ENCODE results near the gene MATN3. TPM values are rescaled to one million over a fixed set of nuclear protein-coding genes. Genes with fewer than 3 reads are reported as not detected.

MATN3 gene
- polyA plus RNA-seq, 1 of the 3 experiments (the other 2 are of a cell fraction), result 5.9 TPM

GRCh38 chr2:20016346-20016745 is 3.9 kb upstream of the MATN3 start:
- H4K20me1 ChIP-seq (ENCODE audit: insufficient read depth), result no peaks in the 10 kb centered on the region
- H3K4me2 ChIP-seq, result no peak overlapping the region
- H3K27me3 ChIP-seq (ENCODE audit: insufficient read depth), result no peaks in the 10 kb centered on the region
- H3K79me2 ChIP-seq (ENCODE audit: insufficient read depth), result no peaks in the 10 kb centered on the region
- ChIA-PET CTCF (interaction anchor here (0.7 to 9.7 kb wide), 36 partner anchors 7 to 363 kb away, joined by 3 to 233 read pairs (median 12); partner anchors contain the start of genes LAPTM4A, SDC1 and WDR35), POLR2A (no interaction called here)
- H3K4me1 ChIP-seq (ENCODE audit: control insufficient read depth in 1 of 2, insufficient read depth in 2 of 2, low read depth in 1 of 2, low read length in 1 of 2), result peaks cover 0 to 12% of the 10 kb centered on the region in 2 experiments; a peak in 2 of 4 replicates
- H2AFZ ChIP-seq (ENCODE audit: low read depth), result no peak overlapping the region
- H3K36me3 ChIP-seq (replicated peaks in 1 of 2; ENCODE audit: control insufficient read depth in 1 of 2, insufficient read depth in 2 of 2, low read length in 1 of 2), result no peaks in the 10 kb centered on the region
- H3K4me3 ChIP-seq (ENCODE audit: low read depth in 2 of 2, low read length in 1 of 2), result no peak overlapping the region
- H3K9me2 ChIP-seq, result no peaks in the 10 kb centered on the region
- H3K27ac ChIP-seq (ENCODE audit: low read depth in 2 of 2, low read length in 1 of 2), result no peak overlapping the region
- H3F3A ChIP-seq (replicated peaks; ENCODE audit: insufficient read depth), result peaks cover 4% of the 10 kb centered on the region
- no peak for DNase-seq
- no peaks in the 10 kb centered on the region for H3K9me3 ChIP-seq
- no peak overlapping the region for H3K9ac ChIP-seq
- TF ChIP-seq MXI1 (IDR thresholded peaks at IDR 0.05; ENCODE audit: low read depth, low read length), result no peak
- no peak for TF ChIP-seq TCF12 (IDR thresholded peaks at IDR 0.05)
- TF ChIP-seq, protein P1, sequence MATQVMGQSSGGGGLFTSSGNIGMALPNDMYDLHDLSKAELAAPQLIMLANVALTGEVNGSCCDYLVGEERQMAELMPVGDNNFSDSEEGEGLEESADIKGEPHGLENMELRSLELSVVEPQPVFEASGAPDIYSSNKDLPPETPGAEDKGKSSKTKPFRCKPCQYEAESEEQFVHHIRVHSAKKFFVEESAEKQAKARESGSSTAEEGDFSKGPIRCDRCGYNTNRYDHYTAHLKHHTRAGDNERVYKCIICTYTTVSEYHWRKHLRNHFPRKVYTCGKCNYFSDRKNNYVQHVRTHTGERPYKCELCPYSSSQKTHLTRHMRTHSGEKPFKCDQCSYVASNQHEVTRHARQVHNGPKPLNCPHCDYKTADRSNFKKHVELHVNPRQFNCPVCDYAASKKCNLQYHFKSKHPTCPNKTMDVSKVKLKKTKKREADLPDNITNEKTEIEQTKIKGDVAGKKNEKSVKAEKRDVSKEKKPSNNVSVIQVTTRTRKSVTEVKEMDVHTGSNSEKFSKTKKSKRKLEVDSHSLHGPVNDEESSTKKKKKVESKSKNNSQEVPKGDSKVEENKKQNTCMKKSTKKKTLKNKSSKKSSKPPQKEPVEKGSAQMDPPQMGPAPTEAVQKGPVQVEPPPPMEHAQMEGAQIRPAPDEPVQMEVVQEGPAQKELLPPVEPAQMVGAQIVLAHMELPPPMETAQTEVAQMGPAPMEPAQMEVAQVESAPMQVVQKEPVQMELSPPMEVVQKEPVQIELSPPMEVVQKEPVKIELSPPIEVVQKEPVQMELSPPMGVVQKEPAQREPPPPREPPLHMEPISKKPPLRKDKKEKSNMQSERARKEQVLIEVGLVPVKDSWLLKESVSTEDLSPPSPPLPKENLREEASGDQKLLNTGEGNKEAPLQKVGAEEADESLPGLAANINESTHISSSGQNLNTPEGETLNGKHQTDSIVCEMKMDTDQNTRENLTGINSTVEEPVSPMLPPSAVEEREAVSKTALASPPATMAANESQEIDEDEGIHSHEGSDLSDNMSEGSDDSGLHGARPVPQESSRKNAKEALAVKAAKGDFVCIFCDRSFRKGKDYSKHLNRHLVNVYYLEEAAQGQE (IDR thresholded peaks at IDR 0.05; ENCODE audit: low read depth, low read length), result no peak
- TF ChIP-seq GATA2 (CRISPR knock-in tag; IDR thresholded peaks at IDR 0.05), result no peak
- TF ChIP-seq, protein P2, sequence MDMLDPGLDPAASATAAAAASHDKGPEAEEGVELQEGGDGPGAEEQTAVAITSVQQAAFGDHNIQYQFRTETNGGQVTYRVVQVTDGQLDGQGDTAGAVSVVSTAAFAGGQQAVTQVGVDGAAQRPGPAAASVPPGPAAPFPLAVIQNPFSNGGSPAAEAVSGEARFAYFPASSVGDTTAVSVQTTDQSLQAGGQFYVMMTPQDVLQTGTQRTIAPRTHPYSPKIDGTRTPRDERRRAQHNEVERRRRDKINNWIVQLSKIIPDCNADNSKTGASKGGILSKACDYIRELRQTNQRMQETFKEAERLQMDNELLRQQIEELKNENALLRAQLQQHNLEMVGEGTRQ (IDR thresholded peaks at IDR 0.05; ENCODE audit: borderline replicate concordance, low read depth, low read length), result no peak
- TF ChIP-seq RXRA (IDR thresholded peaks at IDR 0.05; ENCODE audit: borderline replicate concordance, low read depth), result no peak
- TF ChIP-seq FOSL2 (IDR thresholded peaks at IDR 0.05; ENCODE audit: borderline replicate concordance, low read depth), result no peak
- TF ChIP-seq TAF1 (IDR thresholded peaks at IDR 0.05; ENCODE audit: borderline replicate concordance, low read depth, low read length), result no peak
- TF ChIP-seq EP300 (IDR thresholded peaks at IDR 0.05; ENCODE audit: borderline replicate concordance in 1 of 2, low read depth in 1 of 2, low read length in 1 of 2), result no peak
- TF ChIP-seq, protein P3, sequence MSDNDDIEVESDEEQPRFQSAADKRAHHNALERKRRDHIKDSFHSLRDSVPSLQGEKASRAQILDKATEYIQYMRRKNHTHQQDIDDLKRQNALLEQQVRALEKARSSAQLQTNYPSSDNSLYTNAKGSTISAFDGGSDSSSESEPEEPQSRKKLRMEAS (IDR thresholded peaks at IDR 0.05; ENCODE audit: low read depth), result no peak
- no peak for TF ChIP-seq MEF2A (IDR thresholded peaks at IDR 0.05; ENCODE audit: borderline replicate concordance, low read depth)

DNA sequence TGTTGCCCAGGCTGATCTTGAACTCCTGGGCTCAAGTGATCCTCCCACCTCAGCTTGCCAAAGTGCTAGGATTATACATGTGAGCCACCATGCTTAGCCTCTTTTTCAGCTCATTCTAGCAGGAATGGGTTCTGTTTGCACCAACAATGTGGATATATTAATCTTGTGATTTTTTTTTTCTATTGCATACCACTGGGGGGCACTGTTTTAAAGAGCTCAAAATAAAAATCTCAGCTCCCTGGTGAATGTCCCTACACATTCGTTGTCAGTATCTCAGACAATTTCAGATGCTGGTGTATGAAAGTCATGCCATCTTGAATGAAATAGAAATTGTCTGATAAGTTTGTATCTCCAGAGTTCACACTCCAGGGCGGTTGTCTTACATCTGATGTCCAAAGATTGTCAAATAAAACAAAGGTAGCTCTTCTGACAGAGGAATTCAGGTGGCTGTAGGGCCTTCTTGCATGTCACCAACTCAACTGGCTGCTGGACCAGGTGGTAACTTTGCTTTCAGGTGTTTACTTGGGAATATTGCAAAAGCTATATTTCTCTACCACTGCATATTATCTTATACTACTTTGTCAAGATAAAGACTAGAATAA is 3.1 kb upstream of the MATN3 start:
- no peaks in the 10 kb centered on the region for H4K20me1 ChIP-seq (ENCODE audit: insufficient read depth)
- H2AFZ ChIP-seq (ENCODE audit: low read depth), result no peak overlapping the region
- peaks cover 0 to 16% of the 10 kb centered on the region in 2 experiments; a peak in 2 of 4 replicates for H3K4me1 ChIP-seq (ENCODE audit: control insufficient read depth in 1 of 2, insufficient read depth in 2 of 2, low read depth in 1 of 2, low read length in 1 of 2)
- TF ChIP-seq RCOR1 (IDR thresholded peaks at IDR 0.05; ENCODE audit: low read length), result no peak
- TF ChIP-seq CTCF (IDR thresholded peaks at IDR 0.05), result peak; percentile 84
- peak; percentile 93 for TF ChIP-seq RAD21 (IDR thresholded peaks at IDR 0.05; ENCODE audit: low read length)
- peak; percentile 93 for TF ChIP-seq SMC3 (IDR thresholded peaks at IDR 0.05; ENCODE audit: low read depth, low read length)
- no peak for TF ChIP-seq TCF12 (IDR thresholded peaks at IDR 0.05)
- TF ChIP-seq MXI1 (IDR thresholded peaks at IDR 0.05; ENCODE audit: low read depth, low read length), result no peak
- no peak for TF ChIP-seq GABPA (IDR thresholded peaks at IDR 0.05; ENCODE audit: low read depth)
- no peak for TF ChIP-seq EP300 (IDR thresholded peaks at IDR 0.05; ENCODE audit: borderline replicate concordance in 1 of 2, low read depth in 1 of 2, low read length in 1 of 2)
- TF ChIP-seq TEAD4 (IDR thresholded peaks at IDR 0.05; ENCODE audit: borderline replicate concordance, insufficient read depth), result no peak
- ChIA-PET POLR2A (interaction anchor here (0.5 to 0.8 kb wide), 4 partner anchors 8 to 78 kb away, joined by 3 to 4 read pairs (median 3); partner anchors contain the start of gene WDR35), CTCF (interaction anchor here (0.6 to 9.7 kb wide), 72 partner anchors 8 to 627 kb away, joined by 3 to 233 read pairs (median 5); partner anchors contain the start of genes LAPTM4A, SDC1 and WDR35)
- H3K36me3 ChIP-seq (replicated peaks in 1 of 2; ENCODE audit: control insufficient read depth in 1 of 2, insufficient read depth in 2 of 2, low read length in 1 of 2), result no peaks in the 10 kb centered on the region
- H3K4me2 ChIP-seq, result no peak overlapping the region
- DNase-seq, result peak; percentile 80
- no peak overlapping the region for H3K4me3 ChIP-seq (ENCODE audit: low read depth in 2 of 2, low read length in 1 of 2)
- H3K27me3 ChIP-seq (ENCODE audit: insufficient read depth), result no peaks in the 10 kb centered on the region
- H3F3A ChIP-seq (replicated peaks; ENCODE audit: insufficient read depth), result peaks cover 4% of the 10 kb centered on the region
- H3K9ac ChIP-seq, result no peak overlapping the region
- no peaks in the 10 kb centered on the region for H3K79me2 ChIP-seq (ENCODE audit: insufficient read depth)
- H3K9me3 ChIP-seq, result no peaks in the 10 kb centered on the region
- 10% methylated on average over 2 of the region's 2 CpGs for WGBS (ENCODE audit: low lambda C conversion rate)
- no peaks in the 10 kb centered on the region for H3K9me2 ChIP-seq
- no peak overlapping the region for H3K27ac ChIP-seq (ENCODE audit: low read depth in 2 of 2, low read length in 1 of 2)

All from SK-N-SH (cell line).